Middle frontal gyrus (tissue), 1 donor: ENCODE measurements around the gene DPPA2.
"Not testable (repeated sequence)": the region's sequence is repeated elsewhere in the genome, so short reads cannot be mapped to it uniquely, and the experiment has no call there.

Experiments used
- DNase-seq: peaks from one replicate; pipeline ENCODE4 v3.0.0-alpha.2; 2015; ENCODE audit warnings: low spot score; ENCODE audit errors: extremely low spot score

Gene DPPA2

GRCh38 chr3:109316162-109316730, at the start of gene DPPA2:
Gene DPPA2 (minus strand): TSS chr3:109316517. CDS start chr3:109314542, 1,975 bp downstream.
- no peak for DNase-seq

GRCh38 chr3:109364088-109364487, 47.8 kb upstream of the DPPA2 start:
- no peak for DNase-seq

- no peak for DNase-seq
Measured at GRCh38 chr3:109363634-109364033, 47.3 kb upstream of the DPPA2 start.

- DNase-seq = no peak
Measured at GRCh38 chr3:109362823-109363222, 46.5 kb upstream of the DPPA2 start.

GRCh38 chr3:109358809-109359208, 42.5 kb upstream of the DPPA2 start:
- not testable (repeated sequence) for DNase-seq

- DNase-seq = no peak
Measured at GRCh38 chr3:109356442-109357155, 40.3 kb upstream of the DPPA2 start.

GRCh38 chr3:109355625-109356441, 39.5 kb upstream of the DPPA2 start:
- DNase-seq = no peak

- DNase-seq = no peak
Measured at GRCh38 chr3:109353057-109353456, 36.7 kb upstream of the DPPA2 start.

GRCh38 chr3:109351231-109351630, 34.9 kb upstream of the DPPA2 start:
- DNase-seq = no peak

- no peak for DNase-seq
Measured at GRCh38 chr3:109346770-109347295, 30.5 kb upstream of the DPPA2 start.

- no peak for DNase-seq
Measured at GRCh38 chr3:109346099-109346498, 29.8 kb upstream of the DPPA2 start.

GRCh38 chr3:109339714-109340648, 23.7 kb upstream of the DPPA2 start:
- DNase-seq = no peak

- DNase-seq = no peak
Measured at GRCh38 chr3:109339197-109339596, 22.9 kb upstream of the DPPA2 start.

GRCh38 chr3:109338322-109338721, 22.0 kb upstream of the DPPA2 start:
- DNase-seq = no peak

GRCh38 chr3:109337393-109337792, 21.1 kb upstream of the DPPA2 start, which contains the start of gene DPPA4:
Gene DPPA4 (minus strand): TSS chr3:109337546. CDS start chr3:109337517, 29 bp downstream.
- no peak for DNase-seq

- no peak for DNase-seq
Measured at GRCh38 chr3:109336291-109336861, 20.1 kb upstream of the DPPA2 start.

GRCh38 chr3:109334572-109334971, 18.3 kb upstream of the DPPA2 start:
- DNase-seq = no peak

- DNase-seq = no peak
Measured at GRCh38 chr3:109331692-109332091, 15.4 kb upstream of the DPPA2 start.

- no peak for DNase-seq
Measured at GRCh38 chr3:109330405-109330804, 14.1 kb upstream of the DPPA2 start.

GRCh38 chr3:109328202-109328601, 11.9 kb upstream of the DPPA2 start:
- no peak for DNase-seq
